Mesothelial cell of epicardium (in vitro differentiated cells): ENCODE results near the gene TFDP2. TPM values are rescaled to one million over a fixed set of nuclear protein-coding genes. Genes with fewer than 3 reads are reported as not detected.

Source experiments
- DNase-seq, 2 experiments: peaks; one replicate each; pipeline ENCODE4 v3.0.0; 2021; ENCODE audit warnings: low spot score in 2 of 2; ENCODE audit not compliant: unreplicated experiment in 2 of 2
- H3K27ac Mint-ChIP-seq: 2 replicates; pipeline ENCODE4 v1.8.0; 2021; ENCODE audit warnings: mixed read lengths
- H3K27me3 Mint-ChIP-seq: 2 replicates; pipeline ENCODE4 v1.8.0; 2021; ENCODE audit warnings: low read depth, mixed read lengths
- H3K36me3 Mint-ChIP-seq: 2 replicates; pipeline ENCODE4 v1.8.0; 2021; ENCODE audit warnings: mixed read lengths
- H3K4me1 Mint-ChIP-seq: 2 replicates; pipeline ENCODE4 v1.8.0; 2021; ENCODE audit warnings: mixed read lengths
- H3K4me3 Mint-ChIP-seq: 2 replicates; pipeline ENCODE4 v1.8.0; 2021; ENCODE audit warnings: mild to moderate bottlenecking, moderate library complexity, mixed read lengths
- H3K9me3 Mint-ChIP-seq: 2 replicates; pipeline ENCODE4 v1.8.0; 2021; ENCODE audit warnings: mixed read lengths
- total RNA-seq: library from RNA; stranded (reverse); gene quantifications from 3 replicates; pipeline ENCODE4 v1.2.1, GENCODE V29; 2021
- TF ChIP-seq, protein P1 (sequence below): fragments of 200-600 bp; sonication (generic); IDR thresholded peaks from one replicate; pipeline ENCODE4 v1.5.0; 2021; ENCODE audit warnings: antibody characterized with exemption; ENCODE audit not compliant: unreplicated experiment

TFDP2 gene
- total RNA-seq, 1 donor from 2014 or later, result 109 TPM

DNA sequence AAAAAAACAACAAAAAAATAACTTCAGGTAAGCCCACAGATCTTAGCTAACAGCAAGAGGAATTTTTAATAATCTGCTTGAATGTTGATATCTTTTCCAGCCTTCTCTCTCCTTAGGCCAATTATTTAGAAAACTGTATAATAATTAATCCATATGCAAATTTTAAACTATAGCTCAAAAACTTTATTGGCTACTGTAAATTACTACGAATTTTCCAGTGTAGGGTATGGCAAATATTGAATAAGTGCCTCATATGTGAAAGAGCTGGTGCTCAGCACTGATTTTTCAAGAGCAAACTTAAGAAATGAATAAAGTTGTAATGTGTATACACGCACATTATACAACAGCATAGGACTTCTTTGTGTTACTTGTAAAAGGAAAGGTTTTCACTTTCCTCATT is 123.0 kb downstream of the TFDP2 start:
- peaks cover 43% of the 10 kb centered on the region for H3K4me1 Mint-ChIP-seq
- TF ChIP-seq, protein P1, sequence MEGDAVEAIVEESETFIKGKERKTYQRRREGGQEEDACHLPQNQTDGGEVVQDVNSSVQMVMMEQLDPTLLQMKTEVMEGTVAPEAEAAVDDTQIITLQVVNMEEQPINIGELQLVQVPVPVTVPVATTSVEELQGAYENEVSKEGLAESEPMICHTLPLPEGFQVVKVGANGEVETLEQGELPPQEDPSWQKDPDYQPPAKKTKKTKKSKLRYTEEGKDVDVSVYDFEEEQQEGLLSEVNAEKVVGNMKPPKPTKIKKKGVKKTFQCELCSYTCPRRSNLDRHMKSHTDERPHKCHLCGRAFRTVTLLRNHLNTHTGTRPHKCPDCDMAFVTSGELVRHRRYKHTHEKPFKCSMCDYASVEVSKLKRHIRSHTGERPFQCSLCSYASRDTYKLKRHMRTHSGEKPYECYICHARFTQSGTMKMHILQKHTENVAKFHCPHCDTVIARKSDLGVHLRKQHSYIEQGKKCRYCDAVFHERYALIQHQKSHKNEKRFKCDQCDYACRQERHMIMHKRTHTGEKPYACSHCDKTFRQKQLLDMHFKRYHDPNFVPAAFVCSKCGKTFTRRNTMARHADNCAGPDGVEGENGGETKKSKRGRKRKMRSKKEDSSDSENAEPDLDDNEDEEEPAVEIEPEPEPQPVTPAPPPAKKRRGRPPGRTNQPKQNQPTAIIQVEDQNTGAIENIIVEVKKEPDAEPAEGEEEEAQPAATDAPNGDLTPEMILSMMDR, result no peak
- H3K4me3 Mint-ChIP-seq, result peak overlapping the region; percentile 57
- peaks cover 5% of the 10 kb centered on the region for H3K36me3 Mint-ChIP-seq
- H3K27ac Mint-ChIP-seq, result peak overlapping the region; percentile 85
- no peak for DNase-seq
- H3K9me3 Mint-ChIP-seq, result no peaks in the 10 kb centered on the region
- no peaks in the 10 kb centered on the region for H3K27me3 Mint-ChIP-seq

DNA sequence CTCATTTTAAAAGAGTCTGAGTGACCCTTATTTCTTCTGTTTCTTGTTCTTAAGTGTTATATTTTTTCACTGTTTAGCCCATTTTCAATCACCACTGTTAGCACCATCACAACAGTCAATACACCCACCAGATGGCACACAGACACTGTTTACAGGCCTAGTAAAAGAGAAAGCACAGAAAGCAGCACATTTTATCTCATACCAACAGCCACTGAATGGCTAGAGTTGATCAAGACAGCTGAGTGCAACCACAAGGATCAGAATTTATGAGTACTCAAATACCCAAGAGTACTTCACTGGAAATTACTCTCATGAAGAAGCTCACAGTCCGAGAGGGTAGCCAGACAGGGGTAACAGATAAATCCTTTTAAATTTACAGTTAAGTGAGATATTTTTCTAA is 127.0 kb downstream of the TFDP2 start:
- H3K27ac Mint-ChIP-seq, result peak overlapping the region; percentile 28
- H3K36me3 Mint-ChIP-seq, result peaks cover 6% of the 10 kb centered on the region
- H3K9me3 Mint-ChIP-seq, result no peaks in the 10 kb centered on the region
- H3K4me3 Mint-ChIP-seq, result no peak overlapping the region
- DNase-seq, result no peak
- TF ChIP-seq, protein P1, result no peak
- no peaks in the 10 kb centered on the region for H3K27me3 Mint-ChIP-seq
- peaks cover 39% of the 10 kb centered on the region for H3K4me1 Mint-ChIP-seq

DNA sequence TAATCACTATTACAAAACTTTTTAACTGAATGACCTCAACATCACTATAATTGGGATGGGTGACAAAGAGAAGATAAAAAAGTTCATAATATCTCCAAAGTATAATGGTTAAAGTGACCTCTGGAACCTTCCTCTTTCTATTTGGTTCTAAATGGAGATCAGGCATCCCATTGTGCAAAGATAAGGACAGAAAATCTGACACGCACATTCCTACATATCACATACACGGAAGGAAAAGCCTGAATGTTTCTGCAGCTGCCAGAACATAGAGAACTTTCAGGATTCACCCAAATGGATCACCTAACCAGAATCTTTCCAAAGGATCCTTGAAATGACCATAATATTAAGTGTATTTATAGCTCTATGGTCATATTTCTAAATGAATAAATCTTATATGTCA is 128.2 kb downstream of the TFDP2 start:
- Mint-ChIP-seq H3K4me1 (peaks cover 30% of the 10 kb centered on the region), H3K27me3 (no peaks in the 10 kb centered on the region)
- TF ChIP-seq, protein P1, result no peak

DNA sequence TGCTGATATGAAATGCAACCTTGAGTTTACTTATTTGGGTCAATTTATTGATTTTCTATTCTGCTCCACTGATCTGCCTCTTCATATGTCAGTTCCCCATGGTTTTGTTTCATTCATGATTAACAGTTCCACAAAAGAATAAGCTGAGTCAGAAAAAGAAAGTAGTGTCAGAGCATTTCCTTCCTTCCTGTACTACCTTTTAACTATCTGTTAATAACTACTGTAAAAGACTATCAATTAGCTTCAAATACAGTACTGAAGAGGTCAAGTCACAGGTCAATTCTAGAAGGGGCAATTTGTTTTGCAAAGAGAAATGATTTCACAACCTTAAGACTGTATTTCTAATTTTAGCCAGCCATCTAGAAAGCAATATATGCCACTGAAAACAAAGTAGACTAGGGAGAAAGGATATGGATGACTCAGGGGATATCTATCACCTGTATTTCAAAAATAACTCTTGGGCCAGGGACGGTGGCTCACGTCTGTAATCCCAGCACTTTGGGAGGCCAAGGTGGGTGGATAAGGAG is 129.5 kb downstream of the TFDP2 start:
- Mint-ChIP-seq H3K4me3 (no peak overlapping the region), H3K27me3 (no peaks in the 10 kb centered on the region), H3K36me3 (peaks cover 11% of the 10 kb centered on the region), H3K27ac (peak overlapping the region; percentile 21), H3K4me1 (peaks cover 21% of the 10 kb centered on the region), H3K9me3 (no peaks in the 10 kb centered on the region)
- TF ChIP-seq, protein P1, result no peak
- no peak for DNase-seq

More for the DNA sequence above, 128.2 kb downstream of the TFDP2 start:
- Mint-ChIP-seq H3K27ac (peak overlapping the region; percentile 28), H3K36me3 (peaks cover 11% of the 10 kb centered on the region), H3K9me3 (no peaks in the 10 kb centered on the region), H3K4me3 (no peak overlapping the region)
- DNase-seq, result no peak

DNA sequence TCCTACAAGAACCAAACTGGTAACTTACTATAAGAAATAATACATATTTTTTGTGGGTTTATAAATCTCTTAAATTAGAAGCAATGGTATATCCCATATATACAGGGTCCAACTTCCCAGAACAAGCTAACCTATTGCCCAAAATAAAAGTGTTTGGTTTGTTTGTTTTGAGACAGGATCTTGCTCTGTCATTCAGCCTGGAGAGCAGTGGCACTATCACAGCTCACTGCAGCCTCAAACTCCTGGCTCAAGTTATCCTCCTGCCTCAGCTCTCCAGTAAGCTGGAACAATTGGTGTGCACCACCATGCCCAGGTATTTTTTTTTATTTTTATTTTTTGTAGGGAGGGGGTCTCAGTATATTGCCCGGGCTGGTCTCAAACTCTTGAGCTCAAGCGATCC is 135.4 kb downstream of the TFDP2 start:
- Mint-ChIP-seq H3K27me3 (no peaks in the 10 kb centered on the region), H3K27ac (no peak overlapping the region), H3K36me3 (peaks cover 7% of the 10 kb centered on the region), H3K4me3 (no peak overlapping the region), H3K4me1 (peaks cover 6% of the 10 kb centered on the region), H3K9me3 (no peaks in the 10 kb centered on the region)
- TF ChIP-seq, protein P1, result no peak
- DNase-seq, result no peak
